Measurements from ENCODE around the gene CALCOCO1.

The CALCOCO1 gene

DNA sequence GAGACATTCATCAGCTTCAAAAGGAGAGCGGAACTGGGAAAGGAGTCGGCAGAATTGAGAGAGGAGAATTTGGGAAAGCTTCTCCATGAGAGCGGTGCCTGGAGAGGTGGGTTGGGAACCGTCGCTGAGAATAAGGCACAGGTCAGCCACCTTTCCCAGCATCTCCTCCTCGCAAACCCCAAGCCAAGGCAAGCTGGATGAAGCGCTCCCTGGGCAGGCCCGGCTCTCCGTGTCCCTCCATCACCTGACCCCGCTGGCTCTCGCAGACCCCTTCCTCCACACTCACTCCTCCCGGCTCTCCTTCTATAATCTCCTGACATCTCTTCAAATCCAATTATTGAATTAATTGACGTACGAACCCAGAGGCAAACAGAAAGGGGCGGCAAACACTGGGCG lies 32.5 kb downstream of the CALCOCO1 start:
- no peak overlapping the region for H2AFZ ChIP-seq (ENCODE audit: low read length)
- no peaks in the 10 kb centered on the region for H3K36me3 ChIP-seq (replicated peaks; ENCODE audit: insufficient read depth, low read length)
- no peak overlapping the region for H3K27ac ChIP-seq (ENCODE audit: low read length)
- TF ChIP-seq EZH2 (optimal IDR thresholded peaks at IDR 0.05; ENCODE audit: low read depth, low read length) (no peak), EZH2phosphoT487 (IDR thresholded peaks at IDR 0.05; ENCODE audit: low read length) (no peak)
- TF ChIP-seq, protein P1, sequence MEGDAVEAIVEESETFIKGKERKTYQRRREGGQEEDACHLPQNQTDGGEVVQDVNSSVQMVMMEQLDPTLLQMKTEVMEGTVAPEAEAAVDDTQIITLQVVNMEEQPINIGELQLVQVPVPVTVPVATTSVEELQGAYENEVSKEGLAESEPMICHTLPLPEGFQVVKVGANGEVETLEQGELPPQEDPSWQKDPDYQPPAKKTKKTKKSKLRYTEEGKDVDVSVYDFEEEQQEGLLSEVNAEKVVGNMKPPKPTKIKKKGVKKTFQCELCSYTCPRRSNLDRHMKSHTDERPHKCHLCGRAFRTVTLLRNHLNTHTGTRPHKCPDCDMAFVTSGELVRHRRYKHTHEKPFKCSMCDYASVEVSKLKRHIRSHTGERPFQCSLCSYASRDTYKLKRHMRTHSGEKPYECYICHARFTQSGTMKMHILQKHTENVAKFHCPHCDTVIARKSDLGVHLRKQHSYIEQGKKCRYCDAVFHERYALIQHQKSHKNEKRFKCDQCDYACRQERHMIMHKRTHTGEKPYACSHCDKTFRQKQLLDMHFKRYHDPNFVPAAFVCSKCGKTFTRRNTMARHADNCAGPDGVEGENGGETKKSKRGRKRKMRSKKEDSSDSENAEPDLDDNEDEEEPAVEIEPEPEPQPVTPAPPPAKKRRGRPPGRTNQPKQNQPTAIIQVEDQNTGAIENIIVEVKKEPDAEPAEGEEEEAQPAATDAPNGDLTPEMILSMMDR (IDR thresholded peaks at IDR 0.05; ENCODE audit: low read length): no peak
- H3K4me2 ChIP-seq (ENCODE audit: low read depth, low read length): no peak overlapping the region
- H3K4me3 ChIP-seq (ENCODE audit: low read length): no peak overlapping the region
- no peaks in the 10 kb centered on the region for H3F3A ChIP-seq (ENCODE audit: insufficient read depth, low read length)
- DNase-seq: no peak
- no peaks in the 10 kb centered on the region for H3K79me2 ChIP-seq (ENCODE audit: low read length)
- no peaks in the 10 kb centered on the region for H4K20me1 ChIP-seq (ENCODE audit: insufficient read depth, low read length)
- no peaks in the 10 kb centered on the region for H3K9me2 ChIP-seq (replicated peaks; ENCODE audit: insufficient read depth, low read length)
- no peaks in the 10 kb centered on the region for H3K9me3 ChIP-seq (replicated peaks; ENCODE audit: insufficient read depth, low read length)
- no peaks in the 10 kb centered on the region for H3K4me1 ChIP-seq (ENCODE audit: low read length)
- H3K9ac ChIP-seq (ENCODE audit: low read length): no peak overlapping the region
- H3K27me3 ChIP-seq (replicated peaks; ENCODE audit: insufficient read depth, low read length): peaks cover 60% of the 10 kb centered on the region

- Histone ChIP-seq H3K27ac (ENCODE audit: low read length) (no peak overlapping the region), H3K4me2 (ENCODE audit: low read depth, low read length) (no peak overlapping the region), H3K27me3 (replicated peaks; ENCODE audit: insufficient read depth, low read length) (no peaks in the 10 kb centered on the region), H3F3A (ENCODE audit: insufficient read depth, low read length) (no peaks in the 10 kb centered on the region), H3K36me3 (replicated peaks; ENCODE audit: insufficient read depth, low read length) (no peaks in the 10 kb centered on the region), H3K79me2 (ENCODE audit: low read length) (no peaks in the 10 kb centered on the region), H3K4me1 (ENCODE audit: low read length) (no peaks in the 10 kb centered on the region), H3K4me3 (ENCODE audit: low read length) (no peak overlapping the region), H2AFZ (ENCODE audit: low read length) (no peak overlapping the region), H3K9me3 (replicated peaks; ENCODE audit: insufficient read depth, low read length) (no peaks in the 10 kb centered on the region), H3K9me2 (replicated peaks; ENCODE audit: insufficient read depth, low read length) (no peaks in the 10 kb centered on the region), H3K9ac (ENCODE audit: low read length) (no peak overlapping the region), H4K20me1 (ENCODE audit: insufficient read depth, low read length) (no peaks in the 10 kb centered on the region)
- TF ChIP-seq, protein P1 (IDR thresholded peaks at IDR 0.05; ENCODE audit: low read length): no peak
- no peak for TF ChIP-seq EZH2phosphoT487 (IDR thresholded peaks at IDR 0.05; ENCODE audit: low read length)
- TF ChIP-seq EZH2 (optimal IDR thresholded peaks at IDR 0.05; ENCODE audit: low read depth, low read length): no peak
- DNase-seq: no peak
Measured at GRCh38 chr12:53688134-53688533, 39.1 kb downstream of the CALCOCO1 start.

- Histone ChIP-seq H3K4me1 (ENCODE audit: low read length) (no peaks in the 10 kb centered on the region), H3K9me2 (replicated peaks; ENCODE audit: insufficient read depth, low read length) (no peaks in the 10 kb centered on the region), H3K4me2 (ENCODE audit: low read depth, low read length) (no peak overlapping the region), H3K27me3 (replicated peaks; ENCODE audit: insufficient read depth, low read length) (no peaks in the 10 kb centered on the region), H3K36me3 (replicated peaks; ENCODE audit: insufficient read depth, low read length) (no peaks in the 10 kb centered on the region), H2AFZ (ENCODE audit: low read length) (no peak overlapping the region), H3K79me2 (ENCODE audit: low read length) (no peaks in the 10 kb centered on the region), H3K9ac (ENCODE audit: low read length) (no peak overlapping the region), H4K20me1 (ENCODE audit: insufficient read depth, low read length) (no peaks in the 10 kb centered on the region), H3K4me3 (ENCODE audit: low read length) (no peak overlapping the region), H3K27ac (ENCODE audit: low read length) (no peak overlapping the region), H3K9me3 (replicated peaks; ENCODE audit: insufficient read depth, low read length) (no peaks in the 10 kb centered on the region), H3F3A (ENCODE audit: insufficient read depth, low read length) (no peaks in the 10 kb centered on the region)
- TF ChIP-seq EZH2phosphoT487 (IDR thresholded peaks at IDR 0.05; ENCODE audit: low read length): no peak
- no peak for TF ChIP-seq EZH2 (optimal IDR thresholded peaks at IDR 0.05; ENCODE audit: low read depth, low read length)
- TF ChIP-seq, protein P1 (IDR thresholded peaks at IDR 0.05; ENCODE audit: low read length): no peak
- no peak for DNase-seq
Measured at GRCh38 chr12:53686436-53686835, 40.8 kb downstream of the CALCOCO1 start.

Measured in MM.1S (cell line).